Body of pancreas (tissue), 4 donors: Measurements from ENCODE around the gene LBX1.

ENCODE experiments used
- POLR2A ChIP-seq, 3 donors: fragments of 450-650 bp; IDR thresholded peaks; one replicate each; pipeline ENCODE4 v1.6.1; 2016; ENCODE audit warnings: antibody characterized with exemption in 3 of 3, mild to moderate bottlenecking in 2 of 3
- TF ChIP-seq, protein P1 (sequence below), 7 experiments: fragments of 450-650 bp in 4 of 7; fragments of 200-600 bp in 3 of 7; sonication (generic) in 3 of 7; IDR thresholded peaks; one replicate each; pipeline ENCODE4 v1.5.1; 2016 to 2019; ENCODE audit warnings: antibody characterized with exemption in 7 of 7

DNA sequence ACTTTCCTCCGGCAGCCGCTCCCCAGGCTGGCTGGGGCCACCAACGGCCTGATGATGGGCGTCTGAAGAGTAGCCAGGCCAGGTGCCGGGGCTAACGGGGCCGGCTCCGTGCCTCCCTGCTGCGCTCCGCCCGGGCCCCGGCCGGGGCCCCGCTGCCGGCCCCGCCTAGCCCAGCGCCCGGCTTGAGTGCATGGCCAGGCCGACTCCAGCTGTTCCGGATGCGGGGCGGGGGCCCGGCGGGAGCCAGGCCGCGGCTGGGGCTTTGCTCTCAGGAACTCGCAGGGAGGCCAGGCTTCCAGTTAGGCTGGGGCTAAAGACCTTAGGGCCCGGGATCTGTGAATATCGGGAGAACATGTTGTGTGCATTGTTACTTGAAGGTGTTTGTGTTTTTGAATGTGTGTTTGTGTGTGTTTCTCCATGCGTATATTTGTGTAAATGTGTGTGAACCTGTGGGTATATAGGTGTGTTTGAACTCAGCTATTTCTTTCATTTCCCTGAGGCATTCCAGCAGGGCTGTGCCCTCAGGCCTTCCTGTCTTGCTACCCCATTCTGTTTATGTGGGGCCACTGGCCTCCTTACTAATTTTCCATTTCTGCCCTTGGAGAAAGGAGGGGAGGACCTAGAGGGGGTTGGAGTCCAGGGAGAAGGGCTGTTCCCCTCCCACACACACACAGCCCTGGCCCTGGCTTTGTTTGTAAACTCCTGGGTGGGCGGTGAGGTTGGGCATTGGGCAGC is 1.1 kb upstream of the LBX1 start:
- TF ChIP-seq, protein P1, sequence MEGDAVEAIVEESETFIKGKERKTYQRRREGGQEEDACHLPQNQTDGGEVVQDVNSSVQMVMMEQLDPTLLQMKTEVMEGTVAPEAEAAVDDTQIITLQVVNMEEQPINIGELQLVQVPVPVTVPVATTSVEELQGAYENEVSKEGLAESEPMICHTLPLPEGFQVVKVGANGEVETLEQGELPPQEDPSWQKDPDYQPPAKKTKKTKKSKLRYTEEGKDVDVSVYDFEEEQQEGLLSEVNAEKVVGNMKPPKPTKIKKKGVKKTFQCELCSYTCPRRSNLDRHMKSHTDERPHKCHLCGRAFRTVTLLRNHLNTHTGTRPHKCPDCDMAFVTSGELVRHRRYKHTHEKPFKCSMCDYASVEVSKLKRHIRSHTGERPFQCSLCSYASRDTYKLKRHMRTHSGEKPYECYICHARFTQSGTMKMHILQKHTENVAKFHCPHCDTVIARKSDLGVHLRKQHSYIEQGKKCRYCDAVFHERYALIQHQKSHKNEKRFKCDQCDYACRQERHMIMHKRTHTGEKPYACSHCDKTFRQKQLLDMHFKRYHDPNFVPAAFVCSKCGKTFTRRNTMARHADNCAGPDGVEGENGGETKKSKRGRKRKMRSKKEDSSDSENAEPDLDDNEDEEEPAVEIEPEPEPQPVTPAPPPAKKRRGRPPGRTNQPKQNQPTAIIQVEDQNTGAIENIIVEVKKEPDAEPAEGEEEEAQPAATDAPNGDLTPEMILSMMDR (IDR thresholded peaks at IDR 0.05), result no peak
- TF ChIP-seq POLR2A (IDR thresholded peaks at IDR 0.05), result no peak
